ENCODE measurements around the gene CHI3L1.
A peak's percentile ranks its signal among the peaks of the same experiment; 100 is the strongest.

The CHI3L1 gene

DNA sequence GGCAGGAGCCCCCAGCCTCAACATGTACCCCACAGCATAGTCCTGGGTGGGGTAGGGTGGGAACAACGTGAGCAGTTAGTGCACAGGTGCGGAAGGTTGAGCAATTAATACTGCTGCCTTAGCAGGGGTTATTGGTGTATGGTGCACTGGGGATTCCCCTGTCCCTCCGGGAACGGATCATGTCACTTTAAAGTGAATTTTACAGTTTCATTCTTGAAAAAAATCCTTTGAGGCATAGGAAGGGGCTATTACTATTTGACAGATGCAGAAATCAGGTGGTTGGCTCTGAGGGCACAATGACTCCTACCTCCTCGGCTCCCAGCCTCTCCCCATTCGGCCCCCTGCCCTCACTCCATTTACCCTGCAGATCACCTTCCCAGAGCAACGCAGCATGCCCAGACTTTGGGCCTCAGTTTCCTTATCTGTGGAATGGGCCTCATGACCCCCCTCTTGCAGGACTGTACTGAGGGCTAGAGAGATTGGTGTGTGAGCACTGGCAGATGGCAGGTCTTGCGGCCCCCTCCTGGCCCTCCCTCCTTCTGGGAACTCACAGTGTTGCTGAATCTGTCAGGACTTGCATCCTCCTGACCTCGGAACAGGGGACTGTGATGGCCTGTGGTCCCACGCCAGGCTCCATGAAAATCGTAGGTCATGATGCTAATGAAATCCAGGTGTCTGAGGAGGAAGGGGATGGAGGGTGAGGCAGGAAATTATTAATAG is 5.7 kb downstream of the CHI3L1 start:
- TF ChIP-seq Cebpa-rat (IDR thresholded peaks at IDR 0.05), result no peak
- no peaks in the 10 kb centered on the region for H3K9me3 ChIP-seq (replicated peaks in 1 of 11)
- H4K20me1 ChIP-seq, result no peaks in the 10 kb centered on the region
- no peak overlapping the region for H3K4me3 ChIP-seq
- no peaks in the 10 kb centered on the region for H3K36me3 ChIP-seq
- peaks cover 74 to 84% (median 79%) of the 10 kb centered on the region in 10 experiments for H3K4me1 ChIP-seq
- no peak overlapping the region; a peak in 1 of 22 replicates for H3K27ac ChIP-seq
- H3K9ac ChIP-seq, result peak overlapping the region in 2 of 11 experiments; percentile 38 to 42; a peak in 1 of 22 replicates
- peaks cover 0 to 7% (median 0%) of the 10 kb centered on the region in 11 experiments; a peak in 2 of 22 replicates for H3K27me3 ChIP-seq
- H3K4me2 ChIP-seq, result peak overlapping the region; percentile 18 to 99 (median 94); a peak in 21 of 22 replicates

DNA sequence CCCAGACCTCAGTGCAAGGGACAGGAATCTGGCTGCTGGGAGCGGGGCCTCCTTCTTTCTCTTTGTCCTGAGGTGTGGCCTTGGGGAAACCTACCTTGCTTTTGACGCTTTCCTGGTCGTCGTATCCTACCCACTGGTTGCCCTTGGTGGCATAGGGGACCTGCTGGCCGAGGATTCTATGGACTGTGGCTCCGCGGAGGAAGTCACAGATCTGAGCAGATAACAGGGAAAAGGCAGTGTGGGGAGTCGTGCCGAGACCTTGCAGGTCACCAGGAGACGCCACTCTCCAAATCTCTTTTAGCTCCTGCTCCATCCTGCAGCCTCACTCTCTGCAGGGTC is 6.9 kb downstream of the CHI3L1 start:
- H3K27ac ChIP-seq, result peak overlapping the region in 1 of 11 experiments; percentile 77; a peak in 2 of 22 replicates
- H3K4me2 ChIP-seq, result peak overlapping the region; percentile 85 to 99 (median 94); a peak in 21 of 22 replicates
- no peaks in the 10 kb centered on the region for H3K9me3 ChIP-seq (replicated peaks in 1 of 11)
- no peaks in the 10 kb centered on the region for H3K36me3 ChIP-seq
- no peak overlapping the region for H3K4me3 ChIP-seq
- peaks cover 0 to 7% (median 0%) of the 10 kb centered on the region in 11 experiments; a peak in 2 of 22 replicates for H3K27me3 ChIP-seq
- H3K4me1 ChIP-seq, result peaks cover 80 to 84% (median 82%) of the 10 kb centered on the region in 10 experiments
- no peaks in the 10 kb centered on the region for H4K20me1 ChIP-seq
- peak overlapping the region in 1 of 11 experiments; percentile 44; a peak in 2 of 22 replicates for H3K9ac ChIP-seq
- TF ChIP-seq Cebpa-rat (IDR thresholded peaks at IDR 0.05), result no peak

DNA sequence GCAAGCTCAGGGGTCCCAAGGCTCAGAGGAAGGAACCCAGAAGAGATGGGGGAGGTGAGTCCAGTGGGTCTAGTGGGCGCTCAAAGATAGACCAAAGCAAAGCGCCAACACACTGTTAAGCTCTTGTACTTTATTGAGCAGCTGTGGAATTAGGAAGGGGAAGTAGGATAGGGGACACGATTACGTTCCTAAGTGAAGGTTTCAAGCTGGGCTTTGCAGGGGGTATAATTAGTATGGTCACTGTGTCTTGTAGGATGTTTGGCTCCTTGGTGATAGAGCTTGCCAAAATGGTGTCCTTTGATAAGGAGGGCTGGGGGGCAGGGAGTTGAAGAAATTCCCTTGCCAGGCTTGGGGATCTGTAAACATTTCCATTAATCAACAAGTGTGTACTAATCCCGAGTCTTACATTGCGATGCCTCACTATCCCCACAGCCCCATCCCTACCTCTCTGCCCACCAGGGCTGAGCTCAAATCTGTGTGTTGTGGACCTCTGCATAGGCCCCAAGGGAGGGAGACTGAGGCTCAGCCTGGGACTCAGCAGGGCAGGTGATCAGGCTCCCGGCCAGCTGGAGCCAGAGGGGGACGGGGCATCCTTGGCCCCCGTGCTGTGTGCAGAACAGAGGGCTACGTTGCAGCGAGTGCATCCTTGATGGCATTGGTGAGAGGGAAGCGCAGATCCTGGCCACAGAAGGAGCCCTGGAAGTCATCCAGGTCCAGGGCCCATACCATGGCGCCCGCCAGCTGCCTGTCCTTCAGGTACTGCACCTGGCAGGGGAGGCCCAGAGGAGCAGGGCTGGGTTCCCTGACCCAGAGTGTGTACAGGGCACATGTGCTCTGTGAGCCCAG is 7.5 kb downstream of the CHI3L1 start:
- Histone ChIP-seq H3K27ac (peak overlapping the region in 8 of 11 experiments; percentile 45 to 79 (median 72); a peak in 14 of 22 replicates), H3K9ac (peak overlapping the region in 4 of 11 experiments; percentile 41 to 80 (median 64); a peak in 3 of 22 replicates), H3K4me1 (peaks cover 86 to 90% (median 88%) of the 10 kb centered on the region in 10 experiments), H3K4me3 (peak overlapping the region in 2 of 10 experiments; percentile 7 to 20; a peak in 3 of 20 replicates), H3K36me3 (no peaks in the 10 kb centered on the region), H4K20me1 (no peaks in the 10 kb centered on the region), H3K9me3 (replicated peaks in 1 of 11) (no peaks in the 10 kb centered on the region), H3K4me2 (peak overlapping the region; percentile 85 to 99 (median 94)), H3K27me3 (peaks cover 0 to 9% (median 0%) of the 10 kb centered on the region in 11 experiments; a peak in 3 of 22 replicates)
- TF ChIP-seq Cebpa-rat (IDR thresholded peaks at IDR 0.05), result no peak

DNA sequence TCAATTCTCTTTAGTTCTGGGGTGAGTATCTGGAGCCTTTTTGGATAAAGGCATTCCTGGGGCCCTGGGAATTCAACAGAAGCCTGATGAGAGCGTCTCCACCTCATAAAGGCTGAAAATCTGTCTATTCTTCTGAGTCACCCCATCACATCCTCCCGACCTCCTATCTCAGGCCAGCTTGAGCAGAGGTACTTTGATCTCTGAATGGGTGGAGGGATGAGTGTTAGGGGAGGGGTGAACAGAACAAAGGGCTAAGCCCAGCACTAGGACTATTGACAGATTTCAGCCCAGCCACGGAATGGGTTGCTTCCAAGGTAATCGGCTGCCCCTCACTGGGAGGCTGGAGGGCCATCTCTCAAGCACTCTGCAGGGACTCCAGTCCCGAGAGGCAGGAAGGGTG is 8.4 kb downstream of the CHI3L1 start:
- H3K9ac ChIP-seq, result peak overlapping the region in 8 of 11 experiments; percentile 37 to 80 (median 58); a peak in 14 of 22 replicates
- peaks cover 0 to 2% (median 0%) of the 10 kb centered on the region in 11 experiments; a peak in 1 of 22 replicates for H4K20me1 ChIP-seq
- peak overlapping the region in 2 of 10 experiments; percentile 7 to 44; a peak in 3 of 20 replicates for H3K4me3 ChIP-seq
- H3K9me3 ChIP-seq (replicated peaks in 1 of 11), result no peaks in the 10 kb centered on the region
- H3K27me3 ChIP-seq, result peaks cover 0 to 17% (median 0%) of the 10 kb centered on the region in 11 experiments; a peak in 3 of 22 replicates
- no peaks in the 10 kb centered on the region for H3K36me3 ChIP-seq
- H3K4me1 ChIP-seq, result peaks cover 95 to 100% (median 97%) of the 10 kb centered on the region in 10 experiments
- TF ChIP-seq Cebpa-rat (IDR thresholded peaks at IDR 0.05), result no peak
- H3K27ac ChIP-seq, result peak overlapping the region in 9 of 11 experiments; percentile 44 to 79 (median 70); a peak in 17 of 22 replicates
- H3K4me2 ChIP-seq, result peak overlapping the region; percentile 85 to 99 (median 94)

DNA sequence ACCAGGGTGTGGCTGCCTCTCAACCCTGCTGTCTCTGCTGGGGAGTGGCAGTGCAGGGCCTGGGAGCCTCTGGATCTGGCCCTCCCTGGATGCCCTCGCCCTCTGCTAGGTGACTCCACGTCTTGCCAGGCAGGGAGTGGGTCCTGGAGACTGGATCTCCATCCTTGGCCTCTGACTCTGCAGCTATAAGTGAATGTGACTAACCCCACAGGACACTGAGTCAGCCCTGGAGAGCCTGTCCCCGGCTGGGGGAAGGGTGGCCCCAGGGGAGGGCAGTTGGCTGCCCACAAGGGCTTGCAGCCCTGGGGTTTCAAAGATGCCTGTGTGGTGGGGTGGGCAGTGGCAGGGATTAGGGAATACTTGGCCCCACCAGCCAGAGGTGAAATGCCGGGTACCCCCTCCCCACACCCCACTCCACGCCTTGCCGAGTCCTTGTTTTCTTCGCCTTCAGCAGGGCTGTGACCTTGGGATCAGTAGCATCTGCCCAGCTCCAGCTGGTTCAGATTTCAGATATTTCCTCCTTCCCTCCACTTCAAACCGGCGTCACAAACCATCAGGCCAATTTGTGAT is 8.9 kb downstream of the CHI3L1 start:
- Histone ChIP-seq H4K20me1 (peaks cover 0 to 7% (median 0%) of the 10 kb centered on the region in 11 experiments; a peak in 1 of 22 replicates), H3K9me3 (replicated peaks in 1 of 11) (no peaks in the 10 kb centered on the region), H3K36me3 (no peaks in the 10 kb centered on the region), H3K27me3 (peaks cover 0 to 17% (median 0%) of the 10 kb centered on the region in 11 experiments; a peak in 3 of 22 replicates), H3K9ac (peak overlapping the region in 9 of 11 experiments; percentile 23 to 80 (median 57); a peak in 16 of 22 replicates), H3K4me3 (peak overlapping the region in 7 of 10 experiments; percentile 7 to 44 (median 18); a peak in 6 of 20 replicates), H3K4me2 (peak overlapping the region; percentile 85 to 99 (median 94)), H3K4me1 (peaks cover 98 to 100% (median 100%) of the 10 kb centered on the region in 10 experiments), H3K27ac (peak overlapping the region in 9 of 11 experiments; percentile 44 to 79 (median 70); a peak in 17 of 22 replicates)
- no peak for TF ChIP-seq Cebpa-rat (IDR thresholded peaks at IDR 0.05)

DNA sequence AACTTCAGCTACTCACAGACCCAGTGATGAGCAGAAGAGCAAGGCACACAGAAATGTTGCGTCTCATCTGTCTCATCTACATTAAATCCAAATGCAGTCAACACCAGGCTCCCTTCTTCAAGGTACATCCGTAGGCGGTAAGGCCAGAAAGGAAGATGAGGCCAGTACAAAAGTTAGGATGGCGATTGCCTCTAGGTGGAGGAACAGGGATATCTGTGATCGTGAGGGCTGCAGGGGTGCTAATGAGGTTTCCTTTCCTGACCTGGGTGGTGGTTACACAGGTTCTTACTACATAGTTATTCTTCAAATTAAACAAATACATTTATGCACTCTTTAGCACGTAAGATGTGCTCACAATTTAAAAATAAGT is 9.5 kb downstream of the CHI3L1 start:
- peak overlapping the region in 9 of 11 experiments; percentile 23 to 80 (median 57); a peak in 15 of 22 replicates for H3K9ac ChIP-seq
- H3K4me1 ChIP-seq, result peaks cover 98 to 100% (median 100%) of the 10 kb centered on the region in 10 experiments
- peak overlapping the region in 9 of 11 experiments; percentile 44 to 79 (median 70); a peak in 15 of 22 replicates for H3K27ac ChIP-seq
- H3K36me3 ChIP-seq, result no peaks in the 10 kb centered on the region
- TF ChIP-seq Cebpa-rat (IDR thresholded peaks at IDR 0.05), result no peak
- peaks cover 0 to 17% (median 0%) of the 10 kb centered on the region in 11 experiments; a peak in 3 of 22 replicates for H3K27me3 ChIP-seq
- H4K20me1 ChIP-seq, result peaks cover 0 to 8% (median 0%) of the 10 kb centered on the region in 11 experiments; a peak in 1 of 22 replicates
- peak overlapping the region; percentile 85 to 99 (median 94) for H3K4me2 ChIP-seq
- H3K4me3 ChIP-seq, result peak overlapping the region in 4 of 10 experiments; percentile 7 to 44 (median 25); a peak in 2 of 20 replicates
- H3K9me3 ChIP-seq (replicated peaks in 1 of 11), result no peaks in the 10 kb centered on the region

DNA sequence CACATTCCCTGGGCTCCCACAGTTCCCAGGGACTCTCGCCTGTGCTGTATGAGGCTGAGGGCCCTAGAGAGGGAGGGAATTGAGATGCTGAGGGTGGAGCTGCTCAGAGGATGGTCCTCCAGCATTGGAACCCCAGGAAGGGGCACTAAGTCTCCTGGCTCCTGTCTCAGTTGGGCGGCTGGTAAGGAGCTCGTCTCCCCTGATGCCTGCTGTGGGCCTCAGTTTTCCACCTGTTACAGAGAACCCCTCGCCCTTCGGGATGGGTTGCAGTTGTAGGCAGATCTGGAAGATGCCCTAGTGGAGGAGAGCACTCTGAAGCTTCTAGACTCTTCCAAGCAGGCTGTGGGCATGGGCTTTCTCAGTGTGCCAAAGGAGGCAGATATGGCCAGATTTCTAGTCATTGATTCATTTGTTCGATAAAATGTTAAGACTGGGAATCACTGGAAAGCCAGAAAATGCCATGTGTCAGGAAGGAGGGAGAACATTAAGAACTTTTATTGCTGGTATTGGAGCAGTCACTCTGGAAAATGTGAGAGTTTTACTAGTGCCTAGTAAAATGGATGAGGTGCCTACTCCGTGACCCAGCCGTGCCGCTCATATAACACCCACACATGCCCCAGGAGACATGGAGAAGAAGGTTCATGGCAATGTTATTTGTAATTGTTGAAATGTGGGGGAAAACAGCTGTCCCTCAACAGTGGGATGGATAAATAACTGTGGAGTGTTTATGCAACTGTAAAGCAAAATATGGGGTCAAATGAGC is 10.1 kb downstream of the CHI3L1 start:
- Histone ChIP-seq H4K20me1 (peaks cover 0 to 8% (median 0%) of the 10 kb centered on the region in 11 experiments; a peak in 2 of 22 replicates), H3K9ac (peak overlapping the region in 9 of 11 experiments; percentile 37 to 80 (median 60); a peak in 14 of 22 replicates), H3K36me3 (peaks cover 0 to 5% (median 0%) of the 10 kb centered on the region in 11 experiments; a peak in 5 of 22 replicates), H3K27me3 (peaks cover 0 to 17% (median 0%) of the 10 kb centered on the region in 11 experiments; a peak in 3 of 22 replicates), H3K27ac (peak overlapping the region in 9 of 11 experiments; percentile 44 to 79 (median 70); a peak in 18 of 22 replicates), H3K4me2 (peak overlapping the region; percentile 85 to 99 (median 94)), H3K4me3 (peak overlapping the region in 4 of 10 experiments; percentile 41 to 64 (median 47); a peak in 7 of 20 replicates), H3K9me3 (replicated peaks in 1 of 11) (no peaks in the 10 kb centered on the region), H3K4me1 (peaks cover 92 to 100% (median 100%) of the 10 kb centered on the region in 10 experiments)
- no peak for TF ChIP-seq Cebpa-rat (IDR thresholded peaks at IDR 0.05)

All from BLaER1 treated with 17β-estradiol and CSF1 and Interleukin-3, amounts not matched to agents 10 nM and 100 nM (cell line).